NCI-H526 treated with DMSO at 0.1 percent for 48 hours (cell line): ENCODE data around the gene NOTCH1.

Experiments used
- DNase-seq: peaks from one replicate; lab custom pipeline; 2025; lab: John Stamatoyannopoulos, UW

The NOTCH1 gene

GRCh38 chr9:136531904-136532798 lies 13.7 kb downstream of the NOTCH1 start:
- peak; percentile 50 for DNase-seq

GRCh38 chr9:136531186-136531903 lies 14.5 kb downstream of the NOTCH1 start:
- DNase-seq = no peak

DNA sequence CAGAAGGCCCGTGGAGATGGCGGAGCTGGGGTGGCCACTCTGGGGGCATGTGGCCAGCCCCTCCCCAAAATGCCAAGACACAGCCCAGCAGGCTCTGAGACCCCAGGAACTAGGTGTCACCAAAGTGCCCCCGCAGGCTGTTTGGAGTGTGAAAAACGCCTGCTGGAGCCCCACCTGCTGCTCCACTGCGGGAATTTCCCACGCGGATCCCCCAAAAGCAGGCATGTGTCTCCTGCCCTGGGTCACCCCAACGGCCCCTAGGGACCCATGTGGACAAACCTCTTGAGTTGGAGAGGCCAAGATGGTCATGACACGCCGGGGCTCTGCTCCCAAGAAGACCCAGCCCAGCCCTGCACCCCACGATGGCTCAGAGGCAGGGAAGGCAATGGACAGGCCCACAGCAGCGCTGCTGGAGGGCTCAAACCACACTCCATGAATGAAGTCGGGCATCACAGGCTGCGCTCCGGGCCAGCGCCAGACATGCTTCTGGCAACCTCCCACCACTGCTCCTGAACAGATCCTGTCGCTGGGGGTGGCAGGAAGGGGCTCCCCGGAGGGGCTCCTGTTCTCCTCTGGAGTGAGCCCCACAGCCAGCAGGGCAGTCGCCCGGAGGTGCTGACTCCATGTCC lies 15.3 kb downstream of the NOTCH1 start:
- DNase-seq = no peak

DNA sequence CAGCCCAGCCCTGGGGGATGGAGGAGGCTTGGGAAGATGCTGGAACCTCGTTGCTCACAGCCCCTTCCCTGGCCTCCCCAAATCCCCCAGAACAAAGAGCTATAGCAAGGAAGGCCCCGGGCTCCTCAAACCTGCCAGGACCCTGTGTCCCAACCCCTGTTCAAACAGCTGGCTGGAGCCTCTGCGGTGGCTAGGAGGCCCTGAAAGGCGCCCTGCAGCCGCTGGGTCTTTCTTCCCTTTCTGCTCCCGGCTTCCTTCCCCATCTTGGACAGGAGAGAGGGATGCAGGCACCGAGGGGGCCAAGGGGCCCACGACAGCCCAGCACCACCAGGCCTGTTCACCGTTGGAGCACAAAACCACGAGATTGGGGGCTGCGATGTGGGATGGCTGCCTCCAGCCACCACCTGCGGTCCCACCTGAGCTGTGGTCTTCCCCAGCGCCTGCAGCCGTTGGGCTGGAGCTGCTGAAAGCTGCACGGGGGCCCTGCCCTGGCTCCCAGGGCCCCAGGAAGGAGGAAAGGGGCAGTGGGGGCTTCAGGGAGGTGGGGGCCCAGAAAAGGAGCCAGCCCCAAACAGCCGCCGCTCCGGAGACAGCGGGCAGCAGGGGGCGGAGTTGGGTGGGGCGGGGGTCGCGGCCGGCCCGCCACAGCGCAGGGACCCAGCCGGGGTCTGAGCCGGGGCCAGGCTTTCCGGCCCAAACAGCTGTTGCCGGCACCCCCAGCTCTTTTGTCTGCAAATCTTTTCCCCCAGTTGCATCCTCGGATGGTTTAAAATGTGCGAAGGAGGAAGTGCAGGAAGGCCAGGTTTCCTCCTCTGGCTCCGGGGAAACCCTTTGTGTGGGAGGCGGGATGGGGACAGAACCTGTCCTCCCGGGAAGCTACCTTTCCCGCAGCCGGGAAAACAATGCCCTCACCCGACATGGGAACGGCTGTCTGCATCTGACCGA lies 16.1 kb downstream of the NOTCH1 start:
- no peak for DNase-seq

DNA sequence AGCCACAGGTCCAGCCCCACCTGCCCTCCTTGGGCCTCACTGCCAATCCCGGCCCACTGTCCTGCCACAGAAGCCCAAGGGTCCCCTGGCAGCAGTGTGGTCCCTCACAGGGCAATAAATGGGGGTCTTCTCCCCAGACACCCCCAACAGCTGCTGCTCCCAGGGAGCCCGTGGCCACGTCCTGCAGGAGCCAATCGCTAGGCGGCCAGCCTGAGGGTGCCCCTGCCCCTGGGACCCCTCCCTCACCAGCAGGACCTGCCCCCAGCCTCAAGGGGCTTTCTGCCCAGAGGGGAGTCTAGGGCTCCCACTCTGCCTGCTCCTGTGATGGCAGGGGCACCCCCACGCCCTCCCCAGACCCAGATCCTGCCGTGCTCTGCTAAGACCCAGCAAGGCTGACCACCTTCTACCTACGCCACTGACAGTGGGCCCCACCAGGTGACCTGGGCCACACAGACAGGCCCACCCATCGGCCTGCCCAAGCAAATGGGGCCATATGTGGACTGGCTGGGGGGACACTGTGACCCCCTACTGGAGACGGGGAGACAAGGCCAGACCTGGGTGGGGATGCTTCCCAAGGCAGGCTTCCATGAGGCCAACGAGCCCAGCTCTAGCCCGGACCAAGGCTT lies 17.0 kb downstream of the NOTCH1 start:
- DNase-seq = no peak

GRCh38 chr9:136527721-136528710 lies 17.8 kb downstream of the NOTCH1 start:
- peak; percentile 35 for DNase-seq

DNA sequence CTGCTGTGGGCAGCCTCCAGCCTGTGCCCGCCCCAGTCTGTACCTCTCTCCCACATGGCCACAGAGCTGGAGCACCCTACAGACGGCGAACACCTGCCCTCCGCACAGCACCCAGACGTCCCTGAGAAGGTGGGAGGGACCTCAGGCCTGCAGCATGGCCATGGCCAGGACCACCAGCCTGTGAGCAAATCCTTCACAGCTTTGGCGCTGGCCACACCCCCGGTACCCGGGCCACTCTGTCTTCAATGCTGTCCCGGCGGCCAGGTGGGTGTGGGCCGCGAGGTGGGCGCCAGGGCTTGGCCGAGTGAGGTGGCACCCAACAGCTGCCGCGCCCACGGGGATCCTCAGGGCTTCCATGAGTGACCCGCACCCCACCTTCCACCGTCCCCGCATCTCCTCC lies 18.7 kb downstream of the NOTCH1 start:
- no peak for DNase-seq

- DNase-seq = peak; percentile 60
Measured at GRCh38 chr9:136526625-136527066, 19.2 kb downstream of the NOTCH1 start.

- peak; percentile 30 for DNase-seq
Measured at GRCh38 chr9:136525841-136526499, 19.9 kb downstream of the NOTCH1 start.

- DNase-seq = no peak
Measured at GRCh38 chr9:136525207-136525606, 20.6 kb downstream of the NOTCH1 start.

- DNase-seq = no peak
Measured at GRCh38 chr9:136522314-136523237, 23.3 kb downstream of the NOTCH1 start.

- no peak for DNase-seq
Measured at GRCh38 chr9:136521537-136521936, 24.3 kb downstream of the NOTCH1 start.

- DNase-seq = peak; percentile 61
Measured at GRCh38 chr9:136520053-136520540, 25.8 kb downstream of the NOTCH1 start.

DNA sequence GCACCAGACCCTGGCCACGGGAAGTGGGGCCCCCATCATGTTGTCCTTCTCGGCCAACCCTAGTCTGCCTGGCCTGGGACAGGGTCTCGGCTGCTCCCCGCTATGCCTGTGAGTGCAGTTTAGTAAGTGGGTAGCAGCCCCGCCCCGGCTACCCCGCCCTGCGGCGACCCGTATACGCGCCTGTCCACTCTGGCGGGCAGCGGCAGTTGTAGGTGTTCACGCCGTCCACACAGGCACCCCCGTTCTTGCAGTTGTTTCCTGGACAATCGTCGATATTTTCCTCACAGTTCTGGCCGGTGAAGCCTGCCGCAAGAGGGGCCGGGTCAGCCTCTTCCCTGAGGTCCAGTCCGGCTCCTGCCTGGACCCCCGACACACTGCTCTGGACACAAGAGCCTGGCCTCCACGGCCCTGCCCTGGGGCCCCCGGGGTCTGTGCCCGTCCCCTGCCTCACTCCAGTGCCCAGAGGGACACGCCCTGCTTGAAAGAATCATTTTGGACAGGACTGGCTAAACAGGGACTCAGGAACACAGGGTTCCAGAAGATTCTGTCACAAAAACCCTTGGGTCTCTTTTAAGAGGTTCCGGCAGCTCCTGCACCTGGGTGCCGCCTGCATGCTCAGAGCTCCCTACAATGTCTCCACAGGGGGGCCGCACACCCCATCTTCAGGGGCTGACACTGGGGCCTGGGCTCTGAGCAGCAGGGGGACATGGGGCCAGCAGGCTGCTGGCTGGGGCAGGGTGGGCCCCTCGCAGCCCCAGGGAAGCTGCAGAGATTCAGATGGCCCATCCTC lies 26.4 kb downstream of the NOTCH1 start:
- DNase-seq = no peak

GRCh38 chr9:136518623-136519022 lies 27.2 kb downstream of the NOTCH1 start:
- no peak for DNase-seq

GRCh38 chr9:136517950-136518349 lies 27.9 kb downstream of the NOTCH1 start:
- no peak for DNase-seq
